ENCODE measurements around the gene LDLRAP1. TPM values are rescaled to one million over a fixed set of nuclear protein-coding genes. Genes with fewer than 3 reads are reported as not detected.
A peak's percentile ranks its signal among the peaks of the same experiment; 100 is the strongest.

LDLRAP1 gene
- total and polyA plus RNA-seq, 9 of the 15 experiments (the other 6 are each of a cell fraction or from before 2014, with no cell fraction given) = 0.56 to 29.6 (median 16.2) TPM

GRCh38 chr1:25615172-25615541 is 71.8 kb downstream of the LDLRAP1 start:
- POLR2A ChIA-PET = interaction anchor here (0.5 to 0.6 kb wide), 2 partner anchors 168 to 632 kb away, joined by 3 to 4 read pairs; no protein-coding TSS in a partner anchor
- Histone ChIP-seq H4K20me1 (replicated peaks; ENCODE audit: control insufficient read depth, insufficient read depth, low read length) (peaks cover 16% of the 10 kb centered on the region), H3K4me1 (replicated peaks in 1 of 2; ENCODE audit: control insufficient read depth in 2 of 2, insufficient read depth in 2 of 2, low read length in 2 of 2) (peaks cover 0 to 26% of the 10 kb centered on the region in 2 experiments; a peak in 2 of 5 replicates), H2AFZ (ENCODE audit: low read depth, low read length) (no peak overlapping the region), H3K27ac (ENCODE audit: extremely low read depth, low read depth, low read length) (no peak overlapping the region), H3K36me3 (ENCODE audit: control insufficient read depth, insufficient read depth, low read length) (no peaks in the 10 kb centered on the region), H3K9me3 (replicated peaks; ENCODE audit: control insufficient read depth, insufficient read depth, low read depth, low read length) (no peaks in the 10 kb centered on the region), H3K9me1 (ENCODE audit: control insufficient read depth, insufficient read depth, low read length) (peaks cover 5% of the 10 kb centered on the region), H3K4me3 (no peak overlapping the region), H3K27me3 (ENCODE audit: control insufficient read depth in 2 of 2, insufficient read depth in 2 of 2, low read length in 2 of 2) (peaks cover 38 to 75% of the 10 kb centered on the region in 2 experiments), H3K79me2 (ENCODE audit: control insufficient read depth, insufficient read depth, low read length) (no peaks in the 10 kb centered on the region), H3K4me2 (ENCODE audit: insufficient read depth, low read length) (peak overlapping the region; percentile 10; the same call in 1 of the 2 replicates), H3K9ac (ENCODE audit: insufficient read depth in 1 of 2, low read depth in 2 of 2, low read length in 2 of 2) (no peak overlapping the region)
- 11% methylated on average over 7 of the region's 7 CpGs for WGBS (ENCODE audit: insufficient coverage, low coverage, missing lambda C conversion rate)
- TF ChIP-seq TCF7L2 (IDR thresholded peaks at IDR 0.05; ENCODE audit: low read depth, low read length) = no peak
- TF ChIP-seq FOSL1 (tag; conservative IDR thresholded peaks at IDR 0.05) = no peak
- TF ChIP-seq ZNF586 (CRISPR knock-in tag; conservative IDR thresholded peaks at IDR 0.05) = no peak
- TF ChIP-seq SRSF7 (optimal IDR thresholded peaks at IDR 0.05; ENCODE audit: low read depth, low read length) = no peak
- TF ChIP-seq SRF (CRISPR knock-in tag; IDR thresholded peaks at IDR 0.05) = no peak
- TF ChIP-seq, protein P1, sequence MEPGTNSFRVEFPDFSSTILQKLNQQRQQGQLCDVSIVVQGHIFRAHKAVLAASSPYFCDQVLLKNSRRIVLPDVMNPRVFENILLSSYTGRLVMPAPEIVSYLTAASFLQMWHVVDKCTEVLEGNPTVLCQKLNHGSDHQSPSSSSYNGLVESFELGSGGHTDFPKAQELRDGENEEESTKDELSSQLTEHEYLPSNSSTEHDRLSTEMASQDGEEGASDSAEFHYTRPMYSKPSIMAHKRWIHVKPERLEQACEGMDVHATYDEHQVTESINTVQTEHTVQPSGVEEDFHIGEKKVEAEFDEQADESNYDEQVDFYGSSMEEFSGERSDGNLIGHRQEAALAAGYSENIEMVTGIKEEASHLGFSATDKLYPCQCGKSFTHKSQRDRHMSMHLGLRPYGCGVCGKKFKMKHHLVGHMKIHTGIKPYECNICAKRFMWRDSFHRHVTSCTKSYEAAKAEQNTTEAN (CRISPR knock-in tag; IDR thresholded peaks at IDR 0.05) = no peak
- TF ChIP-seq ZNF212 (CRISPR knock-in tag; IDR thresholded peaks at IDR 0.05) = no peak
- TF ChIP-seq GATA2 (CRISPR knock-in tag; IDR thresholded peaks at IDR 0.05) = no peak
- TF ChIP-seq ZNF165 (CRISPR knock-in tag; IDR thresholded peaks at IDR 0.05; ENCODE audit: borderline replicate concordance) = no peak
- TF ChIP-seq, protein P2, sequence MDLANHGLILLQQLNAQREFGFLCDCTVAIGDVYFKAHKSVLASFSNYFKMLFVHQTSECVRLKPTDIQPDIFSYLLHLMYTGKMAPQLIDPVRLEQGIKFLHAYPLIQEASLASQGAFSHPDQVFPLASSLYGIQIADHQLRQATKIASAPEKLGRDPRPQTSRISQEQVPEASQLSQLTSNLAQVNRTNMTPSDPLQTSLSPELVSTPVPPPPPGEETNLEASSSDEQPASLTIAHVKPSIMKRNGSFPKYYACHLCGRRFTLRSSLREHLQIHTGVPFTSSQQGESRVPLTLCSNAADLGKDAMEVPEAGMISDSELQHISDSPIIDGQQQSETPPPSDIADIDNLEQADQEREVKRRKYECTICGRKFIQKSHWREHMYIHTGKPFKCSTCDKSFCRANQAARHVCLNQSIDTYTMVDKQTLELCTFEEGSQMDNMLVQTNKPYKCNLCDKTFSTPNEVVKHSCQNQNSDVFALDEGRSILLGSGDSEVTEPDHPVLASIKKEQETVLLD (IDR thresholded peaks at IDR 0.05) = no peak
- TF ChIP-seq TCFL5 (CRISPR knock-in tag; conservative IDR thresholded peaks at IDR 0.05) = no peak
- TF ChIP-seq, protein P3, sequence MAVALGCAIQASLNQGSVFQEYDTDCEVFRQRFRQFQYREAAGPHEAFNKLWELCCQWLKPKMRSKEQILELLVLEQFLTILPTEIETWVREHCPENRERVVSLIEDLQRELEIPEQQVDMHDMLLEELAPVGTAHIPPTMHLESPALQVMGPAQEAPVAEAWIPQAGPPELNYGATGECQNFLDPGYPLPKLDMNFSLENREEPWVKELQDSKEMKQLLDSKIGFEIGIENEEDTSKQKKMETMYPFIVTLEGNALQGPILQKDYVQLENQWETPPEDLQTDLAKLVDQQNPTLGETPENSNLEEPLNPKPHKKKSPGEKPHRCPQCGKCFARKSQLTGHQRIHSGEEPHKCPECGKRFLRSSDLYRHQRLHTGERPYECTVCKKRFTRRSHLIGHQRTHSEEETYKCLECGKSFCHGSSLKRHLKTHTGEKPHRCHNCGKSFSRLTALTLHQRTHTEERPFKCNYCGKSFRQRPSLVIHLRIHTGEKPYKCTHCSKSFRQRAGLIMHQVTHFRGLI (CRISPR knock-in tag; IDR thresholded peaks at IDR 0.05) = no peak
- TF ChIP-seq TBL1XR1 (IDR thresholded peaks at IDR 0.05; ENCODE audit: low read length in 2 of 2) = no peak
- TF ChIP-seq DPF2 (IDR thresholded peaks at IDR 0.05) = no peak
- TF ChIP-seq KLF6 (CRISPR knock-in tag; IDR thresholded peaks at IDR 0.05; ENCODE audit: borderline replicate concordance) = no peak
- no peak for TF ChIP-seq L3MBTL2 (IDR thresholded peaks at IDR 0.05)
- no peak for TF ChIP-seq SOX6 (IDR thresholded peaks at IDR 0.05)
- no peak for TF ChIP-seq TEAD4 (IDR thresholded peaks at IDR 0.05; ENCODE audit: low read length)
- TF ChIP-seq TEAD4 (CRISPR knock-in tag; IDR thresholded peaks at IDR 0.05; ENCODE audit: borderline replicate concordance) = no peak
- TF ChIP-seq ZNF589 (CRISPR knock-in tag; IDR thresholded peaks at IDR 0.05; ENCODE audit: low read depth) = no peak
- no peak for TF ChIP-seq OTX1 (CRISPR knock-in tag; IDR thresholded peaks at IDR 0.05)
- CTCF ChIA-PET (ENCODE audit: low intra/inter-chr PET ratio) = no interaction called here
- DNase-seq (ENCODE audit: extremely low read depth in 1 of 4, low spot score in 3 of 4) (no peak), ATAC-seq (no peak), FAIRE-seq (no peak)
- no TSS peak for BruUV-seq (replicated peaks)
- intact Hi-C loops (cut with micrococcal nuclease) (no loop called here), in situ Hi-C loops (cut with MboI) (loop anchor here (10.0 kb wide), 1 partner anchor 390 kb away; no protein-coding TSS in a partner anchor)

All from K562 (cell line).